ENCODE measurements around the gene CHD1. TPM values are rescaled to one million over a fixed set of nuclear protein-coding genes. Genes with fewer than 3 reads are reported as not detected.

The CHD1 gene
- total and polyA plus RNA-seq, 2 donors (not counting 3 experiments of a cell fraction or from before 2014, with no cell fraction given): 16.2 to 48.9 TPM

GRCh38 chr5:98929710-98930298, 997 bp upstream of the CHD1 start:
- peaks cover 18% of the 10 kb centered on the region for H3K4me1 ChIP-seq (ENCODE audit: control insufficient read depth, extremely low read depth, insufficient read depth, low read length)
- peak overlapping the region; percentile 90 for H3K4me2 ChIP-seq (ENCODE audit: insufficient read depth, low read length)
- peaks cover 2% of the 10 kb centered on the region for H4K20me1 ChIP-seq (replicated peaks; ENCODE audit: control insufficient read depth, extremely low read depth, insufficient read depth, low read length)
- H3K9ac ChIP-seq (replicated peaks; ENCODE audit: extremely low read depth, insufficient read depth, low read length): peak overlapping the region; percentile 99
- H3K79me2 ChIP-seq (ENCODE audit: control insufficient read depth, insufficient read depth, low read length): peaks cover 41% of the 10 kb centered on the region
- TF ChIP-seq GATA2 (IDR thresholded peaks at IDR 0.05; ENCODE audit: insufficient read depth, insufficient read length, low read depth, low read length) (no peak), JUN (IDR thresholded peaks at IDR 0.05; ENCODE audit: borderline replicate concordance, insufficient read depth, insufficient read length, low read depth) (peak; percentile 2)
- DNase-seq (ENCODE audit: low read depth, low spot score) (no peak), FAIRE-seq (peak; percentile 86)
- dilution Hi-C loops (cut with MboI; ENCODE audit: extremely low pct_ligation_motif_present, low sequenced_read_pairs) (no loop called here), intact Hi-C loops (cut with micrococcal nuclease) (loop anchor here (1.0 to 2.0 kb wide), 4 partner anchors 90 to 157 kb away; partner anchors contain the start of gene RGMB)
- peak overlapping the region; percentile 95 for H3K27ac ChIP-seq (ENCODE audit: insufficient read depth, low read depth, low read length)
- ChIA-PET CTCF (interaction anchor here (0.7 to 1.2 kb wide), 4 partner anchors 10 to 103 kb away, joined by 3 to 4 read pairs (median 4); no protein-coding TSS in a partner anchor), POLR2A (no interaction called here)
- no peaks in the 10 kb centered on the region for H3K27me3 ChIP-seq (ENCODE audit: control insufficient read depth in 2 of 2, insufficient read depth in 2 of 2, low read length in 2 of 2)
- peak overlapping the region; percentile 90 for H2AFZ ChIP-seq (ENCODE audit: low read depth, low read length)
- no peaks in the 10 kb centered on the region for H3K9me1 ChIP-seq (replicated peaks; ENCODE audit: control insufficient read depth, extremely low read depth, insufficient read depth, low read length)
- H3K9me3 ChIP-seq (replicated peaks; ENCODE audit: control insufficient read depth, insufficient read depth, low read length): no peaks in the 10 kb centered on the region
- BruUV-seq (replicated peaks): TSS peak; percentile 30
- peaks cover 0 to 5% of the 10 kb centered on the region in 2 experiments for H3K36me3 ChIP-seq (ENCODE audit: control insufficient read depth in 2 of 2, extremely low read depth in 1 of 2, insufficient read depth in 2 of 2, low read length in 2 of 2)
- H3K4me3 ChIP-seq (replicated peaks in 1 of 3; ENCODE audit: insufficient read depth in 1 of 3, low read depth in 1 of 3, low read length in 3 of 3): peak overlapping the region; percentile 57 to 86 (median 81)

- peaks cover 4 to 5% of the 10 kb centered on the region in 2 experiments for H3K36me3 ChIP-seq (ENCODE audit: control insufficient read depth in 2 of 2, extremely low read depth in 1 of 2, insufficient read depth in 2 of 2, low read length in 2 of 2)
- no TSS peak for BruUV-seq (replicated peaks)
- no peak for TF ChIP-seq GATA2 (IDR thresholded peaks at IDR 0.05; ENCODE audit: insufficient read depth, insufficient read length, low read depth, low read length)
- no peak for TF ChIP-seq MAX (IDR thresholded peaks at IDR 0.05; ENCODE audit: insufficient read depth, insufficient read length)
- H3K4me3 ChIP-seq (replicated peaks in 1 of 3; ENCODE audit: insufficient read depth in 1 of 3, low read depth in 1 of 3, low read length in 3 of 3): peak overlapping the region; percentile 63 to 86 (median 81)
- peak overlapping the region; percentile 67 for H3K27ac ChIP-seq (ENCODE audit: insufficient read depth, low read depth, low read length)
- peak overlapping the region; percentile 84 for H3K4me2 ChIP-seq (ENCODE audit: insufficient read depth, low read length)
- H3K27me3 ChIP-seq (ENCODE audit: control insufficient read depth in 2 of 2, insufficient read depth in 2 of 2, low read length in 2 of 2): no peaks in the 10 kb centered on the region
- peak; percentile 65 for DNase-seq (ENCODE audit: low read depth, low spot score)
- ChIA-PET CTCF (interaction anchor here (1.1 to 1.5 kb wide), 4 partner anchors 23 to 133 kb away, joined by 3 to 5 read pairs (median 4); no protein-coding TSS in a partner anchor), POLR2A (interaction anchor here (0.8 to 1.1 kb wide), 3 partner anchors 11 to 15 kb away, joined by 3 to 4 read pairs (median 3); no protein-coding TSS in a partner anchor)
- H3K9ac ChIP-seq (replicated peaks; ENCODE audit: extremely low read depth, insufficient read depth, low read length): peak overlapping the region; percentile 79
- H4K20me1 ChIP-seq (replicated peaks; ENCODE audit: control insufficient read depth, extremely low read depth, insufficient read depth, low read length): peaks cover 2% of the 10 kb centered on the region
- H2AFZ ChIP-seq (ENCODE audit: low read depth, low read length): peak overlapping the region; percentile 21
- H3K4me1 ChIP-seq (ENCODE audit: control insufficient read depth, extremely low read depth, insufficient read depth, low read length): peaks cover 18% of the 10 kb centered on the region
- intact Hi-C loops (cut with micrococcal nuclease) (loop anchor here (1.0 to 2.0 kb wide), 2 partner anchors 22 to 133 kb away; no protein-coding TSS in a partner anchor), dilution Hi-C loops (cut with MboI; ENCODE audit: extremely low pct_ligation_motif_present, low sequenced_read_pairs) (no loop called here)
- no peak for FAIRE-seq
- H3K9me3 ChIP-seq (replicated peaks; ENCODE audit: control insufficient read depth, insufficient read depth, low read length): no peaks in the 10 kb centered on the region
- H3K79me2 ChIP-seq (ENCODE audit: control insufficient read depth, insufficient read depth, low read length): peaks cover 56% of the 10 kb centered on the region
- H3K9me1 ChIP-seq (replicated peaks; ENCODE audit: control insufficient read depth, extremely low read depth, insufficient read depth, low read length): no peaks in the 10 kb centered on the region
Observed at GRCh38 chr5:98927989-98928872, 576 bp downstream of the CHD1 start.

All from endothelial cell of umbilical vein (primary cell).